Measurements from ENCODE around the gene CEP95.
"Not testable (repeated sequence)": the region's sequence is repeated elsewhere in the genome, so short reads cannot be mapped to it uniquely, and the experiment has no call there.

Gene CEP95

DNA sequence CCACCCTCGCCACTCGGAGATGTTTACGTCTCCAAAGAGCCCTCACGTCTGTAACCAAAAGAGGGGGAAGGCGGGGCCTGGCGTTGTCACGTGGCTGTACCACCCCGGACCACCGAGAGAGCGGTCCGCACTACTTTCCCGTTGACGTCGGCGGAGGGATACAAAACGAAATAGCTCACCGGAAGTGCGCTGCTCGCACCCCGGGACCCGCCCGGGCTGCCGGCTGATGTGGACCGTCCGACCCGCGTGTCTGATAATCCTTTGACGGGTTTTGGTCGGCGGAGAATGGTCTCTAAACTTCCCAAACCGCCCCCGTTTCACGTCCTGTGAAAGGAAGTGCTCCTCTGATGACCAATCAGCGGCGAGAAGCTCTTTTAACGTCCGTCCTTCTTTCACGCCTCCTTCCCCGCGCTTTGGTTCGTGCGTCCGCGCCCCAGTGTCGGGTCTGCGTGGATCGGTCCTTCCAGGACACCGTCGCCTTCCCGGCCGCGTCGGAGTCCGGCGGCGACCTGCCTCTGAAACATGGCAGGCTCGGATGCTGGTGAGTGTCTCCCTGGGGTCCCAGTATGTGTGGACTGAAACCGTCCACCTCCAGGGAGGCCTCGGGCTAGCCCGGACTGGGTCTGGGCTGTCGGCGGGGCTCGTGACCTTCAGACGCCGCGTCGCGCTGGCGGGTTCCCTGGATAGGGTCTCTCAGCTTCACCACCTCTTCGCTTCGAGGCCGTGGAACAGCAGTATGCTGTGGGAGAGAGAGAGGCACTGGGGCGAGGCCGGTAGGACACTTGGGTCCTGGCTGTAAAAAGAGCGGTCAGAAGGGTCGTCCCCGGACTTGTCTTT, at the start of gene CEP95:
Gene CEP95 (plus strand): TSS at position 402 of the 837 bp plus-strand sequence. CDS start 121 bp downstream, at position 523.
- peak; percentile 93 for DNase-seq (ENCODE audit: low read depth, low spot score)

GRCh38 chr17:64457156-64457555, 49.6 kb upstream of the CEP95 start:
- no peak for DNase-seq (ENCODE audit: low read depth, low spot score)

DNA sequence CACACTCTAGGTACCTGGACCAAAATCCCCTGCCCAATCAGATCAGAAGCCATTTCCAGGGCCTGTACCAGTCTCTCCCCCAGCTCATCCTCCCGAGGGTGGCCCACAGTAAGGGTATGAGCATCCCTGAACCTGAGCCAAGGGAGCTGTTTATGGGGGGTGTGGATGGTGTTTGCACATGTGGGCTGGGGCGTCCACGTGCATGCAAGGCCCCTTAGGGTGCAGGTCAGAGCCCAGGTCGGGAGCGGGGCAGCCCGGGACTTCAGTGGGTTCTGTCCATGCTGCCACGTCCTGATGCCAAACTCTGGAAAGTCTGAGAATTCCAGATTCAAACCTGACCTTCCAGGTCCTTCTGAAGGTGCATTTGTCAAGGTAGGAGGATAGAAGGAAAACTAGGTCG, 48.0 kb upstream of the CEP95 start:
- no peak for DNase-seq (ENCODE audit: low read depth, low spot score)

- DNase-seq (ENCODE audit: low read depth, low spot score): no peak
Measured at GRCh38 chr17:64459284-64459747, 47.5 kb upstream of the CEP95 start.

DNA sequence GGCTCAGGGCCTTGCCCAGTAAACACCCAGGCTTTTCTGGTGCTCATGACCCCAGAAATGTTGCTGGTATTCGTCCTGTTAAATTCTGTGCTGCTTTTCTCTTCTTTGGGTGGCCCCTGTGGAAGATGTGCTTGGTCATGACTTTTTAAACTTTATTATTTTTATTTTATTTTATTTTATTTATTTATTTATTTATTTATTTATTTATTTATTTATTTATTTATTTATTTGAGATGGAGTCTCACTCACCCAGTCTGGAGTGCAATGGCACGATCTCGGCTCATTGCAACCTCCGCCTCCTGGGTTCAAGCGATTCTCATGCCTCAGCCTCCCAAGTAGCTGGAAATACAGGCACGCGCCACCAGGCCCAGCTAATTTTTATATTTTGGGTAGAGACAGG, 47.0 kb upstream of the CEP95 start:
- not testable (repeated sequence) for DNase-seq (ENCODE audit: low read depth, low spot score)

DNA sequence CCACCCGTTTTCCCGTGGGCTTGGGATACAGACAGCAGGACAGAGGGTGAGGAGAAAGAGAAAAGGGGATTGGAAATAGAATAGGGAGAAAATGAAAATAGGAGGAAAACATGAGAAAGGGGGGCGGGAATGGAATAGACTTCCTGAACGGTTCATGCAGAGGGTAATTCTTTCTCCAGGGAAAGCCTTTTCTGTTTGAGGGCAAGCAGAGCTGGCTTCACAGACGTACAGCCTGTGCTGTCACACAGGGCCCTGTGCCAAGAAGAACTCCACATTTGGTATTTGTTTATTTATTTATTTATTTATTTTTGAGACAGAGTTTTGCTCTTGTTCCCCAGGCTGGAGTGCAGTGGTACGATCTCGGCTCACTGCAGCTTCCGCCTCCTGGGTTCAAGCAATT, 45.8 kb upstream of the CEP95 start:
- no peak for DNase-seq (ENCODE audit: low read depth, low spot score)

- no peak for DNase-seq (ENCODE audit: low read depth, low spot score)
Measured at GRCh38 chr17:64461788-64462187, 45.0 kb upstream of the CEP95 start.

- no peak for DNase-seq (ENCODE audit: low read depth, low spot score)
Measured at GRCh38 chr17:64466019-64466735, 40.6 kb upstream of the CEP95 start.

DNA sequence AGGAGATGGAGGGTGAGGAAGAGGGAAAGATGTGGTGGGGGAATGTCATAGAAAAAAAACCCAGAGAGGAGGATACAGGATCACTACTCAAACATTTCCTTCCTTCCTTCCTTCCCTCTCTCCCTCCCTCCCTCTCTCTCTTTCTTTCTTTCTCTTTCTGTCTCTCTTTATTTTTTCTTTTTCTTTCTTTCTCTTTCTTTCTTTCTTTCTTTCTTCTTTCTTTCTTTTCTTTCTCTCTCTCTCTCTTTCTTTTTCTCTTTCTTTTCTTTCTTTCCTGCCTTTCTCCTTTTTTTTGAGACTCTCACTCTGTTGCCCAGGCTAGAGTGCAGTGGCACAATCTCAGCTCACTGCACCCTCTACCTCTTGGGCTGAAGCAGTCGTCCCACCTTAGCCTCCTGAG, 39.9 kb upstream of the CEP95 start:
- not testable (repeated sequence) for DNase-seq (ENCODE audit: low read depth, low spot score)

GRCh38 chr17:64470625-64471024, 36.2 kb upstream of the CEP95 start:
- no peak for DNase-seq (ENCODE audit: low read depth, low spot score)

GRCh38 chr17:64471440-64471839, 35.3 kb upstream of the CEP95 start:
- DNase-seq (ENCODE audit: low read depth, low spot score): no peak

DNA sequence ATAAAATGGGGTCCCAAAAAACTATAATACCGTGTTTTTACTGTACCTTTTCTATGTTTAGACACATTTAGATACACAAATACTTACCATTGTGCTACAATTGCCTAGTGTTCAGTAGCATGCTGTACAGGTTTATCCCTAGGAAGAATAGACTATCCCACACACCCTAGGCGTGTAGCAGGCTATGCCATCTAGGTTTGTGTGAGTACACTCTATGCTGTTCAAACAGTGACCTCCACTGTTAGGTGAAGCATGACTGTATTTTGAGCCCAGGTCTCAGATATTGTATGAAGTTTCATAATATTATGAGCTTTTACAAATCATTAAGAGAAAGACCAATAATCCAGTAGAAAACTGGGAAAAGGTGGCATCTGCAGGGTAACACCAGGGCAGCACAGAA, 34.2 kb upstream of the CEP95 start:
- no peak for DNase-seq (ENCODE audit: low read depth, low spot score)

GRCh38 chr17:64477849-64478248, 28.9 kb upstream of the CEP95 start:
- no peak for DNase-seq (ENCODE audit: low read depth, low spot score)

GRCh38 chr17:64480951-64481350, 25.8 kb upstream of the CEP95 start:
- DNase-seq (ENCODE audit: low read depth, low spot score): no peak

DNA sequence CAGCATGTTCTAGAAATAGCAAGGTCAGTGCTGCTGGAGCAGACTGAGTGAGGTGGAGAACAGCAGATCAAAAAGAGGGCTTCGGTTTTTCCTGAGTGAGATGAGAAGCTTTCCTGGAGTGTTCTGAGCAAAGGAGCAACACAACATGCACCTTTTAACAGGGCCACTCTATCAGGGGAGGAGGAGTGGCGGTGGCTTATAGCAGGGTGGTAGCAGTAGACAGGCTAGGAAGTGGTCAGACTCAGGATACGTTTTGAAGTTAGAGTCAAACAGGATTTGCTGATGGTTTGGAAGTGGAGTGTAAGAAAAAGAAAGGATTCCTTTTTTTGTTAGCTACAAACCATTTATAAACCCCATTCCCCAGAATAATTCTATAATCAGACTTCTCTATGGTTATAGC, 22.4 kb upstream of the CEP95 start:
- no peak for DNase-seq (ENCODE audit: low read depth, low spot score)

DNA sequence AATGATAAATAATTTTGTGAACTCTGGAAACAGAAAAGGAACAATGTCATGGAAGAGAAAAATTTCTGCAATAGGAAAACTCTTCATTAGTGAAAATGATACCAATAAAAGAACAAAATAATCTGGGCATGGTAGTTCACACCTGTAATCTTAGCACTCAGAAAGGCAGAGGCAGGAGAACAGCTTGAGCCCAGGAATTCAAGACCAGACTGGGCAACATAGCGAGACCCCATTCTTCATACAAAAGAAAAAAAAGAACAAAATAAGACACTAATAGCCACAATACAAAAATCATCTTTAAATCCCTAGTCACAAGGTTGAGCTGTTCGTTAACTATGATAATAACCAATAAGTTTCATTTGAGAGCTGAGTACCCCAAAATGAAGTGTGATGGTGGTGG, 18.5 kb upstream of the CEP95 start:
- DNase-seq (ENCODE audit: low read depth, low spot score): no peak

- no peak for DNase-seq (ENCODE audit: low read depth, low spot score)
Measured at GRCh38 chr17:64491034-64491860, 15.5 kb upstream of the CEP95 start.

- no peak for DNase-seq (ENCODE audit: low read depth, low spot score)
Measured at GRCh38 chr17:64491994-64492393, 14.8 kb upstream of the CEP95 start.

GRCh38 chr17:64492481-64493109, 14.2 kb upstream of the CEP95 start:
- no peak for DNase-seq (ENCODE audit: low read depth, low spot score)

DNA sequence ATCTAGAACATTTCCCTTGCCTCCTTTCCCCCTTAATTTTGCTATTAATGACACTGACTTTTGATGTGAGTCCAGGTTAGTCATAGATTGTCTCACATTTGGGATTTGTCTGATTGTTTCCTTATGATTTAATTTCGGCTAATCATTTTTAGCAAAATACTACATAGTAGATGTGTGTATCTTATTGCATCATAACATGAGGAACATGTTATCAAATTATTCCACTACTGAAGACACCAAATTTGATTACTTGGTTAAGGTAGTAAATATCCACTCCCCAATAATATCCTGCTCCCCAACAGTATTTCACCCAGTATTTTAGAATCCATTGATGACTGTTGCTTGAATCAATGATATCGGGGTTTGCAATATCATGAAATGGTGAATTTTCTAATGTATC, 12.7 kb upstream of the CEP95 start:
- DNase-seq (ENCODE audit: low read depth, low spot score): no peak

DNA sequence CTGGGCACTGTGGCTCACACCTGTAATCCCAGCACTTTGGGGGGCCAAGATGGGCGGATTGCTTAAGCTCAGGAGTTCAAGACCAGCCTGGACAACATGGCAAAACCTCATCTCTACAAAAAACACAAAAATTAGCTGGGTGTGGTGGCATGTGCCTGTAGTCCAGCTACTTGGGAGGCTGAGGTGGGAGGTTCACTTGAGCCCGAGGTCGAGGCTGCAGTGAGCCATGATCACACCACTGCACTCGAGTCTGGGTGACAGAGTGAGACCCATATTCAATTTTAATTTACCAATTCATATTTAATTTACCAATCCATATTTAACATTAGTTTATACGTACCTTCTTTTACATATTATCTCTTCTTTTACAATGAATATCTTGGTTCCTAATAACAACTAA, 11.5 kb upstream of the CEP95 start:
- DNase-seq (ENCODE audit: low read depth, low spot score): not testable (repeated sequence)

Measured in activated naive CD8-positive, alpha-beta T cell treated with anti-CD3 and anti-CD28 coated beads, Interleukin-2, amount 50 U/mL, for 16 hours (primary cell).